ENCODE data around the gene KSR2. TPM values are rescaled to one million over a fixed set of nuclear protein-coding genes. Genes with fewer than 3 reads are reported as not detected.

Gene KSR2
- 0.05 TPM in 1 of 3 replicates, not detected in the others for total RNA-seq
- long read RNA-seq: 0 reads

DNA sequence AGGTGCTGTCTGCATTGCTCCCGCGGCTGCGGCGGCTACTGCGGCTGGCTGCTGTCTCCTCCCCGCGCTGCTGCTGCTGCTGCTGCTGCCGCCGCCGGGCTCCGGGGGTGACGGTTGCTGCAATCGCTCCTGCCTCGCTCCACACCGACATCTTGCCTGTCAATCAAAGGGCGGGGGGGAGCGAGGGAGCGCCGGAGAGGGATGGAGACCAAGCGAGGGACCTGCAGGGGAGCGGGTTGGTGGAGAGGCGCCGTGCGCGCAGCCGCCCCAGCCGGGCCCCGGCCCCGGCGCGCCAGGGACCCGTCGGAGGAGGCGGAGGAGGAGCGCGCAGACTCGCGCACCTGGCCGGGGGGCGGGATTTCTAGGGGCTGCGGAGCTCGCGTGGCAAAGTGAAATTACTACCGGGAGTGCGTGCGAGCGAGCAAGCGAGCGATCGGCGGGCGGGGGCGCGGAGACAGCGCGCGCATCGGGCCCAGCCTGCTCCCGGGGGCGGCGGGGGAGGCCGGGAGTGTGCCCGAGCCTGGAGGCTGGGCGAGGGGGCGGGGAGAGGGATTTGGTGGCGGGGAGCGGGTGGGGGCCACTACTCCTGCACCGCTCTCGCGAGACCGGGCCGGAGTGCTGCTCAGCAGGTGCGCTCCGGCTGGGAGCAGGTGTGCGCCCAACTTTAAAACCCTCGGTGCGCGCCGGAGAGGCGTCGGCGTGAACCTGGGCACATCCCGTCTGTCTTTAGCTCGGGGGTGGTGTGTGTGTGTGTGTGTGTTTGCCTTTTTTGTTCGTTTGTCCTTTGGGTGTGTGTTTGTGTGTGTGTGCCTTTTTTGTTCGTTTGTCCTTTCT, at the start of gene KSR2:
Gene KSR2, minus strand, starts transcription at position 165 of the 834 bp plus-strand sequence. CDS start 735 bp downstream, outside the sequence.
- H3K4me1 Mint-ChIP-seq (ENCODE audit: low read depth): peaks cover 10% of the 10 kb centered on the region
- H3K4me3 Mint-ChIP-seq (ENCODE audit: unreplicated experiment): peak within 1 kb of the TSS; percentile 75
- DNase-seq (ENCODE audit: low spot score): no peak
- H3K27ac Mint-ChIP-seq (ENCODE audit: unreplicated experiment): peak within 1 kb of the TSS; percentile 20
- peaks cover 4% of the 10 kb centered on the region for H3K36me3 Mint-ChIP-seq (ENCODE audit: low read depth)
- TF ChIP-seq, protein P1, sequence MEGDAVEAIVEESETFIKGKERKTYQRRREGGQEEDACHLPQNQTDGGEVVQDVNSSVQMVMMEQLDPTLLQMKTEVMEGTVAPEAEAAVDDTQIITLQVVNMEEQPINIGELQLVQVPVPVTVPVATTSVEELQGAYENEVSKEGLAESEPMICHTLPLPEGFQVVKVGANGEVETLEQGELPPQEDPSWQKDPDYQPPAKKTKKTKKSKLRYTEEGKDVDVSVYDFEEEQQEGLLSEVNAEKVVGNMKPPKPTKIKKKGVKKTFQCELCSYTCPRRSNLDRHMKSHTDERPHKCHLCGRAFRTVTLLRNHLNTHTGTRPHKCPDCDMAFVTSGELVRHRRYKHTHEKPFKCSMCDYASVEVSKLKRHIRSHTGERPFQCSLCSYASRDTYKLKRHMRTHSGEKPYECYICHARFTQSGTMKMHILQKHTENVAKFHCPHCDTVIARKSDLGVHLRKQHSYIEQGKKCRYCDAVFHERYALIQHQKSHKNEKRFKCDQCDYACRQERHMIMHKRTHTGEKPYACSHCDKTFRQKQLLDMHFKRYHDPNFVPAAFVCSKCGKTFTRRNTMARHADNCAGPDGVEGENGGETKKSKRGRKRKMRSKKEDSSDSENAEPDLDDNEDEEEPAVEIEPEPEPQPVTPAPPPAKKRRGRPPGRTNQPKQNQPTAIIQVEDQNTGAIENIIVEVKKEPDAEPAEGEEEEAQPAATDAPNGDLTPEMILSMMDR (IDR thresholded peaks at IDR 0.05): no peak
- H3K9me3 Mint-ChIP-seq (ENCODE audit: low read depth): peaks cover 10% of the 10 kb centered on the region
- peaks cover 69% of the 10 kb centered on the region for H3K27me3 Mint-ChIP-seq (ENCODE audit: low read depth)

GRCh38 chr12:118017926-118018325, 49.1 kb upstream of the KSR2 start:
- Mint-ChIP-seq H3K4me1 (ENCODE audit: low read depth) (peaks cover 17% of the 10 kb centered on the region), H3K27ac (ENCODE audit: unreplicated experiment) (no peak overlapping the region), H3K9me3 (ENCODE audit: low read depth) (no peaks in the 10 kb centered on the region), H3K27me3 (ENCODE audit: low read depth) (no peaks in the 10 kb centered on the region), H3K4me3 (ENCODE audit: unreplicated experiment) (no peak overlapping the region), H3K36me3 (ENCODE audit: low read depth) (peaks cover 7% of the 10 kb centered on the region)
- no peak for DNase-seq (ENCODE audit: low spot score)
- TF ChIP-seq, protein P1 (IDR thresholded peaks at IDR 0.05): no peak

DNA sequence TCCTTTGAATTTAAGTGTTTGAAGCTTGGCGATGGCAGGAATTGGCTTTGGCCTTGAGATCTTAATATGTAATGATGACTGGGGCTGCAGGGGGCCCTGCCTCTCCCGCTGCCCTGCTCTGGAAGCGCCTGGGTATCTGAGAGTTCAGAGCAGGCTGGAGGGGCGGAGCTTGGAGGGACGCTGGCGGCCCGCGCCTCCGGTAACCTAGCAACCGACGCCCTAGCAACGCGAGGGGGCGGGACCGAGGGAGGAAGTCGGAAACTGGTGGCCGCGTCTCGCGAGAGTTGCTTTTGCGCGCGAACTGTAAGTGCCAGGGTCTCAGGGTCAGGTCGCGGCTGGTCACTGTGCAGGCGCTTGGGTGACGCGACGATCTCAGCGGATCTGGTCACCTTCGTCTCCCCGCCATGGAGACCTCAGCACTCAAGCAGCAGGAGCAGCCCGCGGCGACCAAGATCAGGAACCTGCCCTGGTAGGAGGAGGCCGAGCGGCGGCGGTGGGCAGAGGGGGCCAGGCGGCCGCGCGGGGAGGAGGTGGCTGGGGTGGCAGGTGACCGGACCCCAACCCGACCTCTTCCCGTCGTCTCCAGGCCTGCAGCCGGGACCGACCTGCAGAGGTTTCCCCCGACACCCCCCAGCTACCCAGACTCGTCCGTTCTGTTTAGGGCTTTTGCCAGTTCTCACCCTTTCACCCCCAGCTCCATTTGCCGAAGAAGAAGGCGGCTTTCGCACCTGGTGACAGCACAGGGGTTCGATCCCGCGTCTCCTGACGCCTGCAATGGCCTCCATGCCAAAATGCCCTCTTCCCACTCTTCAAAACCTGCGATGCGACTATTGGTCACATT, 47.9 kb upstream of the KSR2 start, which contains the start of gene RFC5:
Gene RFC5, plus strand, starts transcription at position 280 of the 841 bp plus-strand sequence. Its CDS starts 125 bp downstream, at position 405.
- peak within 1 kb of the TSS; percentile 88 for H3K4me3 Mint-ChIP-seq (ENCODE audit: unreplicated experiment)
- DNase-seq (ENCODE audit: low spot score): peak; percentile 98

GRCh38 chr12:118015944-118016343, 47.2 kb upstream of the KSR2 start:
- H3K27ac Mint-ChIP-seq (ENCODE audit: unreplicated experiment): no peak overlapping the region
- H3K27me3 Mint-ChIP-seq (ENCODE audit: low read depth): no peaks in the 10 kb centered on the region
- no peaks in the 10 kb centered on the region for H3K9me3 Mint-ChIP-seq (ENCODE audit: low read depth)
- TF ChIP-seq, protein P1 (IDR thresholded peaks at IDR 0.05): no peak
- DNase-seq (ENCODE audit: low spot score): no peak
- H3K4me1 Mint-ChIP-seq (ENCODE audit: low read depth): peaks cover 17% of the 10 kb centered on the region
- H3K36me3 Mint-ChIP-seq (ENCODE audit: low read depth): peaks cover 1% of the 10 kb centered on the region
- peak overlapping the region; percentile 88 for H3K4me3 Mint-ChIP-seq (ENCODE audit: unreplicated experiment)

More for the DNA sequence above, 47.9 kb upstream of the KSR2 start, which contains the start of gene RFC5:
- Mint-ChIP-seq H3K27ac (ENCODE audit: unreplicated experiment) (peak within 1 kb of the TSS; percentile 82), H3K9me3 (ENCODE audit: low read depth) (no peaks in the 10 kb centered on the region), H3K4me1 (ENCODE audit: low read depth) (peaks cover 17% of the 10 kb centered on the region), H3K27me3 (ENCODE audit: low read depth) (no peaks in the 10 kb centered on the region), H3K36me3 (ENCODE audit: low read depth) (peaks cover 1% of the 10 kb centered on the region)
- TF ChIP-seq, protein P1 (IDR thresholded peaks at IDR 0.05): no peak

- Mint-ChIP-seq H3K36me3 (ENCODE audit: low read depth) (peaks cover 1% of the 10 kb centered on the region), H3K27ac (ENCODE audit: unreplicated experiment) (no peak overlapping the region), H3K4me1 (ENCODE audit: low read depth) (peaks cover 17% of the 10 kb centered on the region), H3K4me3 (ENCODE audit: unreplicated experiment) (peak overlapping the region; percentile 12), H3K9me3 (ENCODE audit: low read depth) (no peaks in the 10 kb centered on the region), H3K27me3 (ENCODE audit: low read depth) (no peaks in the 10 kb centered on the region)
- TF ChIP-seq, protein P1 (IDR thresholded peaks at IDR 0.05): no peak
- DNase-seq (ENCODE audit: low spot score): no peak
These were observed 46.5 kb upstream of the KSR2 start for GRCh38 chr12:118015306-118015705.
